Mesenchymal stem cell (in vitro differentiated cells and primary cell): Measurements from ENCODE around the gene VIT.
A peak's percentile ranks its signal among the peaks of the same experiment; 100 is the strongest.

Source experiments
- DNase-seq: peaks from one replicate; pipeline ENCODE4 v3.0.0-alpha.2; 2013
- H2AFZ ChIP-seq: one replicate; pipeline ENCODE4 v1.6.1; 2013; ENCODE audit warnings: low read depth, mild to moderate bottlenecking, control low read depth, inconsistent platforms, low read length, moderate library complexity
- H2AK5ac ChIP-seq: 2 replicates; pipeline ENCODE4 v1.6.1; 2013; ENCODE audit warnings: low read length, moderate library complexity, mild to moderate bottlenecking, inconsistent platforms; ENCODE audit not compliant: severe bottlenecking
- H2BK120ac ChIP-seq: one replicate; pipeline ENCODE4 v1.6.1; 2013; ENCODE audit warnings: low read depth, mild to moderate bottlenecking, inconsistent platforms, low read length, moderate library complexity
- H2BK12ac ChIP-seq, 2 experiments: one replicate each; pipeline ENCODE4 v1.6.1; 2013; ENCODE audit warnings: inconsistent platforms in 2 of 2, low read length in 2 of 2, mild to moderate bottlenecking in 2 of 2, moderate library complexity in 2 of 2, control low read depth in 1 of 2
- H2BK15ac ChIP-seq: one replicate; pipeline ENCODE4 v1.6.1; 2013; ENCODE audit warnings: mild to moderate bottlenecking, low read depth, inconsistent platforms; ENCODE audit not compliant: poor library complexity, severe bottlenecking
- H2BK5ac ChIP-seq: 2 replicates; pipeline ENCODE4 v1.6.1; 2013; ENCODE audit warnings: low read depth, mild to moderate bottlenecking, low read length, control low read depth, inconsistent platforms; ENCODE audit not compliant: poor library complexity, severe bottlenecking
- H3K14ac ChIP-seq, 2 experiments: one replicate each; pipeline ENCODE4 v1.6.1; 2013; ENCODE audit warnings: inconsistent platforms in 2 of 2, low read length in 2 of 2, control low read depth in 1 of 2, mild to moderate bottlenecking in 1 of 2, moderate library complexity in 1 of 2
- H3K18ac ChIP-seq, 2 experiments: one replicate each; pipeline ENCODE4 v1.6.1; 2013; ENCODE audit warnings: inconsistent platforms in 2 of 2, low read length in 2 of 2, control low read depth in 1 of 2, low read depth in 1 of 2, mild to moderate bottlenecking in 1 of 2
- H3K23ac ChIP-seq, 2 experiments: one replicate each; pipeline ENCODE4 v1.6.1; 2013; ENCODE audit warnings: inconsistent platforms in 2 of 2, low read length in 2 of 2, mild to moderate bottlenecking in 2 of 2, moderate library complexity in 2 of 2, control low read depth in 1 of 2
- H3K27ac ChIP-seq: 2 replicates; pipeline ENCODE4 v1.5.1; 2013; ENCODE audit warnings: mild to moderate bottlenecking, moderate library complexity, low read length, control low read depth, inconsistent platforms; ENCODE audit not compliant: poor library complexity, severe bottlenecking
- H3K27me3 ChIP-seq, 2 experiments: 2 replicates each; pipeline versions ENCODE4 v1.6.1 to v1.7.0; 2013; ENCODE audit warnings: low read length in 2 of 2, mild to moderate bottlenecking in 2 of 2, moderate library complexity in 2 of 2, control low read depth in 1 of 2, inconsistent platforms in 1 of 2; ENCODE audit not compliant: control insufficient read depth in 1 of 2, insufficient read depth in 1 of 2
- H3K36me3 ChIP-seq, 2 experiments: 2 replicates each; pipeline versions ENCODE4 v1.6.1 to v1.7.0; 2013; ENCODE audit warnings: low read length in 2 of 2, control low read depth in 1 of 2, inconsistent platforms in 1 of 2, low read depth in 1 of 2, mild to moderate bottlenecking in 1 of 2; ENCODE audit not compliant: insufficient read depth in 2 of 2, control insufficient read depth in 1 of 2
- H3K4ac ChIP-seq, 2 experiments: one replicate each; pipeline ENCODE4 v1.6.1; 2013; ENCODE audit warnings: inconsistent platforms in 2 of 2, low read length in 2 of 2, mild to moderate bottlenecking in 2 of 2, moderate library complexity in 2 of 2, control low read depth in 1 of 2, low read depth in 1 of 2
- H3K4me1 ChIP-seq: 2 replicates; pipeline ENCODE4 v1.6.1; 2013; ENCODE audit warnings: low read depth, low read length, control low read depth; ENCODE audit not compliant: control insufficient read depth, insufficient read depth
- H3K4me2 ChIP-seq: 2 replicates; pipeline ENCODE4 v1.6.1; 2013; ENCODE audit warnings: low read length, mild to moderate bottlenecking, inconsistent platforms; ENCODE audit not compliant: poor library complexity, severe bottlenecking
- H3K4me3 ChIP-seq, 2 experiments: 2 replicates each; pipeline versions ENCODE4 v1.5.1 to v1.7.0; 2013; ENCODE audit warnings: low read length in 2 of 2, mild to moderate bottlenecking in 2 of 2, control low read depth in 1 of 2, low read depth in 1 of 2; ENCODE audit not compliant: insufficient read depth in 1 of 2
- H3K79me1 ChIP-seq: replicated peaks from 2 replicates; pipeline ENCODE4 v1.6.1; 2013; ENCODE audit warnings: mild to moderate bottlenecking, control low read depth, low read length, inconsistent platforms; ENCODE audit not compliant: poor library complexity, severe bottlenecking
- H3K9ac ChIP-seq: 2 replicates; pipeline ENCODE4 v1.7.0; 2013; ENCODE audit warnings: mild to moderate bottlenecking, low read length, moderate library complexity
- H3K9me3 ChIP-seq: 2 replicates; pipeline ENCODE4 v1.7.0; 2013; ENCODE audit warnings: mild to moderate bottlenecking, low read length; ENCODE audit not compliant: control insufficient read depth
- H4K8ac ChIP-seq: one replicate; pipeline ENCODE4 v1.6.1; 2013; ENCODE audit warnings: inconsistent platforms, mild to moderate bottlenecking, low read length, moderate library complexity
- H4K91ac ChIP-seq: one replicate; pipeline ENCODE4 v1.6.1; 2013; ENCODE audit warnings: mild to moderate bottlenecking, low read length, inconsistent platforms
- whole genome bisulfite sequencing: methylation state at CpG from one replicate; pipeline ENCODE4 v1.1.7; 2013; ENCODE audit warnings: mixed read lengths; 5-methylcytosine and 5-hydroxymethylcytosine counted together

Gene VIT

GRCh38 chr2:36655453-36655852 lies 41.1 kb upstream of the VIT start:
- Histone ChIP-seq H3K36me3 (no peaks in the 10 kb centered on the region), H3K4me3 (no peak overlapping the region), H3K9me3 (no peaks in the 10 kb centered on the region), H2BK15ac (no peak overlapping the region), H3K23ac (no peak overlapping the region), H3K18ac (no peak overlapping the region), H2BK5ac (no peak overlapping the region), H3K27ac (no peak overlapping the region), H4K8ac (no peak overlapping the region), H2AFZ (no peak overlapping the region), H2AK5ac (no peak overlapping the region), H3K4ac (no peak overlapping the region), H4K91ac (no peak overlapping the region), H3K4me2 (no peak overlapping the region), H3K9ac (no peak overlapping the region), H3K4me1 (no peaks in the 10 kb centered on the region), H3K27me3 (no peaks in the 10 kb centered on the region), H2BK120ac (no peak overlapping the region), H3K79me1 (no peaks in the 10 kb centered on the region), H3K14ac (no peak overlapping the region), H2BK12ac (no peak overlapping the region)
- WGBS, result 27% methylated on average over 4 of the region's 4 CpGs
- DNase-seq, result peak; percentile 56

GRCh38 chr2:36657703-36658102 lies 38.8 kb upstream of the VIT start:
- no peaks in the 10 kb centered on the region for H3K27me3 ChIP-seq
- no peak overlapping the region for H2BK15ac ChIP-seq
- no peak overlapping the region for H3K18ac ChIP-seq
- H3K14ac ChIP-seq, result no peak overlapping the region
- WGBS, result no CpG with 5 or more reads among the region's 1 CpG
- H2AK5ac ChIP-seq, result no peak overlapping the region
- H3K4ac ChIP-seq, result no peak overlapping the region
- H2BK12ac ChIP-seq, result no peak overlapping the region
- no peak overlapping the region for H4K8ac ChIP-seq
- H3K79me1 ChIP-seq, result no peaks in the 10 kb centered on the region
- peaks cover 1% of the 10 kb centered on the region for H3K4me1 ChIP-seq
- DNase-seq, result no peak
- no peak overlapping the region for H3K9ac ChIP-seq
- H3K4me3 ChIP-seq, result no peak overlapping the region
- no peak overlapping the region for H3K23ac ChIP-seq
- no peak overlapping the region for H2AFZ ChIP-seq
- H2BK120ac ChIP-seq, result no peak overlapping the region
- no peaks in the 10 kb centered on the region for H3K36me3 ChIP-seq
- no peak overlapping the region for H4K91ac ChIP-seq
- H3K9me3 ChIP-seq, result no peaks in the 10 kb centered on the region
- no peak overlapping the region for H3K27ac ChIP-seq
- H2BK5ac ChIP-seq, result no peak overlapping the region
- no peak overlapping the region for H3K4me2 ChIP-seq

GRCh38 chr2:36658277-36658748 lies 38.2 kb upstream of the VIT start:
- H3K4me1 ChIP-seq, result peaks cover 1% of the 10 kb centered on the region
- no peak overlapping the region for H2BK5ac ChIP-seq
- H4K8ac ChIP-seq, result no peak overlapping the region
- no peaks in the 10 kb centered on the region for H3K79me1 ChIP-seq
- no peak overlapping the region for H3K14ac ChIP-seq
- no peak for DNase-seq
- H3K23ac ChIP-seq, result no peak overlapping the region
- H3K4ac ChIP-seq, result no peak overlapping the region
- no peak overlapping the region for H3K18ac ChIP-seq
- H3K27me3 ChIP-seq, result no peaks in the 10 kb centered on the region
- no peak overlapping the region for H2BK120ac ChIP-seq
- no peaks in the 10 kb centered on the region for H3K36me3 ChIP-seq
- H3K9me3 ChIP-seq, result no peaks in the 10 kb centered on the region
- H2BK12ac ChIP-seq, result no peak overlapping the region
- H2AK5ac ChIP-seq, result no peak overlapping the region
- no peak overlapping the region for H3K9ac ChIP-seq
- H3K27ac ChIP-seq, result no peak overlapping the region
- H4K91ac ChIP-seq, result no peak overlapping the region
- H3K4me2 ChIP-seq, result no peak overlapping the region
- H2BK15ac ChIP-seq, result no peak overlapping the region
- no peak overlapping the region for H2AFZ ChIP-seq
- 45% methylated on average over 1 of the region's 1 CpG for WGBS
- no peak overlapping the region for H3K4me3 ChIP-seq

GRCh38 chr2:36659218-36659617 lies 37.3 kb upstream of the VIT start:
- H3K36me3 ChIP-seq, result no peaks in the 10 kb centered on the region
- no peaks in the 10 kb centered on the region for H3K9me3 ChIP-seq
- H2BK15ac ChIP-seq, result no peak overlapping the region
- no peak overlapping the region for H2BK120ac ChIP-seq
- no peak overlapping the region for H4K91ac ChIP-seq
- 100% methylated on average over 2 of the region's 2 CpGs for WGBS
- H3K27me3 ChIP-seq, result no peaks in the 10 kb centered on the region
- H2AFZ ChIP-seq, result no peak overlapping the region
- peaks cover 1% of the 10 kb centered on the region for H3K4me1 ChIP-seq
- no peak for DNase-seq
- H2AK5ac ChIP-seq, result no peak overlapping the region
- H3K23ac ChIP-seq, result no peak overlapping the region
- H3K79me1 ChIP-seq, result no peaks in the 10 kb centered on the region
- no peak overlapping the region for H3K27ac ChIP-seq
- no peak overlapping the region for H3K4ac ChIP-seq
- H2BK5ac ChIP-seq, result no peak overlapping the region
- no peak overlapping the region for H3K14ac ChIP-seq
- H3K4me3 ChIP-seq, result no peak overlapping the region
- no peak overlapping the region for H3K9ac ChIP-seq
- no peak overlapping the region for H4K8ac ChIP-seq
- H3K18ac ChIP-seq, result no peak overlapping the region
- no peak overlapping the region for H2BK12ac ChIP-seq
- no peak overlapping the region for H3K4me2 ChIP-seq
